NCI-H146 (cell line): Measurements from ENCODE around the gene PHKA1.
"Not testable (repeated sequence)": the region's sequence is repeated elsewhere in the genome, so short reads cannot be mapped to it uniquely, and the experiment has no call there.

ENCODE experiments used
- DNase-seq: peaks from one replicate; lab custom pipeline; 2025; lab: John Stamatoyannopoulos, UW

Gene PHKA1

DNA sequence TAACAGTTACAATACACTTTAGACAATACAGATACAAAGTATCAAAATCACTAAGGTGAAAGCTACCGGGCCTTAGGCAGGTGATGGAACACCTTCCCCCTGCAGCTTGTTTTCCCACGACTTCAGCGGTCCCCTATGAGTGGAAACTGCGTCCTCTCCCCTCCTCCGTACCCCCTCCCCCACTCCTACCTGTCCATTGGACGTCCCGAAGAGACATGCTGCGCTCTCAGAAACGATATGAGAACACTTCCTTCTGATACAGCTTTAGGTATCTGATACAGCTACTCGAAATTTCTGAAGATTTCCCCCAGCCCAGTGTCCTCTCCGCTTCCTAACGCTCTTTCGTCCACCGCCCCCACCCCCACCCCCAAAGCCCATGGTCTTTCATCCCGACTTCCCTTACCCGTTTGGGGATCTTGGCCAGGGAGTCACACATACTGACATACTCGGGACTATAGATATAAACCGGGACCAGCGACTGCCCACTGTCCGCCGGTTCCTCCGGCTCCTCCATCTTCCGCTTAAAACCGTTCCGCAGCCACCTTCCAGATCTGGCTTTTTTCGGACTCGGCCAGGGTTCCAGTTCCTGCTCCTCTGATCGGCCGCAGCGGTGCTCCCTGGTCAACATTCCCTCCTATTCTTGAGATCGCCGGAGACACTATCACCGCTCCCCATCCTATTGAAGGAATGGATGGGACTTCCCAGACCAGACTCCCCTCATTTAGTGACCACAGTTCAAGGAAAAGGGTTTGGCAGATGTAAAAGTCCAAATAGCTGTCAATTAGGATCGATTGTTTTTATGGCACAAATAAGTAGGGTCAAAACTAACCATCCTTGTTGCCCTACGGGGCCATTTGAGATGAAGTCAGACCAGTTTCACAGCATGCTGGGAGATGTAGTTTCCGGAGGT is 141.6 kb downstream of the PHKA1 start, which contains the start of gene HDAC8:
Gene HDAC8 (minus strand): TSS at position 596 of the 910 bp plus-strand sequence. CDS start 82 bp downstream, at position 514.
- peak; percentile 75 for DNase-seq

DNA sequence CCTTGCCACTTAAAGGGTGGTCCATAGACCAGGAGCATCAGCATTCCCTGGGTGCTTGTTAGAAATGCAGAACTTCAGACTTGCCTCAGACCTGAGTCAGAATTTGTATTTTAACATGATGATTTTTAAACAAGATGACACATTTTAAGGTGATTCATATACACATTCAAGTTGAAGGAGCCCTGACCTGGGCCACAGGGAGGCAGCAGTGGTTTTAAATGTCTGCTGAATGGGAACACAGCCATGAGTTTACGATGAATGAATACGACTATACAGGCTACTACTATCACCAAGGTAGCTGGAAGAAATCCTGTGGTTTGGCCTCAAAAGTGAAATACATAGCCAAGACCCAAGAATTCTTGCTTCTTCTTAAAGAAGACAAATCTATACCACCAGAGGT is 144.3 kb downstream of the PHKA1 start:
- no peak for DNase-seq

DNA sequence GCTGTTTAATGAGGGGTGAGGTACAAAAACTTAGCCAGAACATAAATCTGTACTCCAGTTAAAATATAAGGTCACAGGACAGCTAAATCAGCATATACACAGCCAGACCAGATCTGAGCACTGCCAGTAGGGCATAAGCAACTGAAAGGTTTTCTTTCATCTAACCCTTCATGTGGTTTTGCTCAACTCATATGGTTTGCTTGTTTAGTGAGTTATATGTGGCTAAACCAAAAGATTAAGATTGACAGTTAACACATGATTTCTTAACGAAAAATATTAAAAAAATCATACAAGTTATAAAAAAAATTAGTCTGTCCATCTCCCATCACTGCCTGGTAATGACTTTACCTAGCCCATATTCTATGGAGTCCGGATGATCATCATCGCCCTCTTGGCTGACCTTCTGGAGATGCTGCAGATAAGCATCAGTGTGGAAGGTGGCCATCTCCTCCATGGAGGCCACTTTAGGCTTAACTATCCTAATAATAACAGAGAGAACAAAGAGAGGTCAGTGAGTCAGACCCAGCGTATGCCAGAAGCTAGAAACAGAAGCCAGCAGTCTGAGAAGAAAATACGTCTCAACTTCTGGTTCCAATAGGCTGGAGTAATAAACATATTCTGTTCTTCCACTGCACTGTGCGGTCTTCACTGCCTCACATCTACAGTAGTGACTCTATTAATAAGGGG is 145.6 kb downstream of the PHKA1 start:
- no peak for DNase-seq

DNA sequence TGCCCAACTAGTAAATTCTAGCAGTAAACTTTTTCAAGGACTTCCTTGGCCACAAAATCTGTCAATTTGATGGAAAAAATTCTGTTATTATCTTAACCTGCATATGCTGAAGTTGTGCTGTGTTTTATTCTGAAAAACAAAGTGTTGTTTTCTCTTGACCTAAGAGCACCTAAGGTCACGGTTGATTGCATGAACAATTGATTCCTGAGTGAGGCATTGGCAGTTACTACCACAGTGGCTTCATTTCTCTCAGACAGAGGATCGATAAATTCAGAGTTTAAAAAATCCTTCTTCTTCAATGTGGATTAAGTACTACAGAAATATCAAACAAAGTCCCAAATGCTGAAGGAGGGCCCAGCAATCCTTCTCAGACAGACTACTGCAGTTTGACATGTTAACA is 147.7 kb downstream of the PHKA1 start:
- DNase-seq: no peak

DNA sequence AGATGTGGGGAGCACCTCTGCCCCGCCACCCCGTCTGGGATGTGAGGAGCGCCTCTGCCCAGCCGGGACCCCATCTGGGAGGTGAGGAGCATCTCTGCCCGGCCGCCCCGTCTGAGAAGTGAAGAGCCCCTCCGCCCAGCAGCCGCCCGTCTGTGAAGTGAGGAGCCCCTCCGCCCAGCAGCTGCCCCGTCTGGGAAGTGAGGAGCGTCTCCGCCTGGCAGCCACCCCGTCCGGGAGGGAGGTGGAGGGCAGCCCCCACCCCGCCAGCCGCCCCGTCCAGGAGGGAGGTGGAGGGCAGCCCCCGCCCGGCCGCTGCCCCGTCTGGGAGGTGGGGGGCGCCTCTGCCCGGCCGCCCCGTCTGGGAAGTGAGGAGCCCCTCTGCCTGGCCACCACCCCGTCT is 154.5 kb downstream of the PHKA1 start:
- not testable (repeated sequence) for DNase-seq

DNA sequence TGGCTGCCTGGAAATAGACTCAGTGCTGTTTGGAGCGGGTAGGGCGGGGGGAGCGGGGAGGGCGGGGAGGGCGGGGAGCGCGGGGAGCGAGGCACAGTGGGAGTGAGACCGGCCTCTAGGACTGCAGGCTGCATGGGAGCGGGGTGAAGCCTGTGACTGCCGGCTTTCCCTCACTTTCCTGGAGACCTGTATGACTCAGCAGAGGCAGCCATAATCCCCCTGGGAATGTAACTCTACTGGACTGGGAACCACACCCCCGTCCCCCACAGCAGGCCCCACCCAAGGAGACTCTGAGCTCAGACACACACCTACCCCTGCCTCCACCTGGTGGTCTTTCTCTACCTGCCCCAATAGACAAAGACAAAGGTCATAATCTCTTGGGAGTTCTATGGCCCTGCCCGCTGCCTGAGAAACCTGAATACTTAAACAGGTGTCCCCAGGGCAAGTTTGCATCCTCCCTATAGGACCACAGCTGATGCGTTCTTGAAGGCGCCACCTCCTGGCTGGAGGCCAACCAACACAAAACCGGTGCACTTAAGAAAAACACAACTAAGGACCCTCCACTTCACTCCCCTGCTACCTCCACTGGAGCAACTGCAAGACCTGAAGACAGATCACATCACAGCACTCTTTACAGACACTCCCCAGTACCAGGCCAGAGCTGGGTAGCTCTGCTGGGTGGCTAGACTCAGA is 159.5 kb downstream of the PHKA1 start:
- DNase-seq: no peak

DNA sequence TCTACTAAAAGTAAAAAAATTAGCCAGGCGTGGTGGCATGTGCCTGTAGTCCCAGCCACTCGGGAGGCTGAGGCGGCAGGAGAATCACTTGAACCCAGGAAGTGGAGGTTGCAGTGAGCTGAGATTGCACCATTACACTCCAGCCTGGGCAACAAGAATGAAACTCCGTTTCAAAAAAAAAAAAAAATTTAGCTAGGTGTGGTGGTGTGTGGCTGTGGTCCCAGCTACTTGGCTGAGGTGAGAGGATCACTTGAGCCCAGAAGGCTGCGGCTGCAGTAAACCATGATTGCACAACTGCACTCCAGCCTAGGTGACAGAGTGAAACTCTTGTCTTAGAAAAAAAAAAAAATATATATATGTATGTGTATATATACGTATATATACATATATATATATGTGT is 161.7 kb downstream of the PHKA1 start:
- DNase-seq: not testable (repeated sequence)

DNA sequence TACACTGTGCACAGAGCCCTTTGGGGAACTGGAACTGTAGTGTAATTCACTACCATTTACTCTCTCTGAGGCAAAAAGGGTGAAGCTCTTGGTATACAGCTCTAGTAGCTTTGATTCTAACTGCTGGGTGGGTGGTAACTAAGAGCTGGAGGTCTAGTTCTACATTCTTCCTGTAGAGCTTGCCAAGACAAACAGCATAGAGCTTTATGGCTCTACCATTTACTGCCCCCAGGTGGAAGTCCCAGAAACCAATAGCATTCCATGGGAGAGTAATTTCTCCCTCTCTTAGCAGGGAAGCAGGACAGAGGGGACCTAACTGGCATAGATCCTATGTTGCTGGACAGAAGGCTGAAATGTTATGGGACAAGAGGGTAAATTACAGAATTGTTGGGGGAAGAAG is 168.1 kb downstream of the PHKA1 start:
- DNase-seq: no peak

DNA sequence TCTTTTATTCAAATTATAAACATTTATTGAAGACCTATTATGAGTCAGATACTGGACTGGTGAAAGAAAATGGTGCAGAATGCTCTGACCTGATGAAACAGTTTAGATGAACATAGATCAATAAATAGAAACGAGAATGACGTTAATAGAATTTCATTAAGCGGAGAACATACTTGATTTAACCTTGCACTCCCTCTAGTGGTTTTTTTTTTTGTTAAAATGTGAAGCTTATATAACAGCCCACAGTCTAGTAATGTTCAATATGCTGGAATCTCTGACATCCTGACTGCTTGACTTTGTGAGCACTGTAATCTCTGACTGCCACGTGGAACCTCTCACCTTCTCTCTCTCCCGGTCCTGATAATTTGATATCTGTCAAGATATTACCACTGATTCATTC is 173.8 kb downstream of the PHKA1 start:
- peak; percentile 23 for DNase-seq

DNA sequence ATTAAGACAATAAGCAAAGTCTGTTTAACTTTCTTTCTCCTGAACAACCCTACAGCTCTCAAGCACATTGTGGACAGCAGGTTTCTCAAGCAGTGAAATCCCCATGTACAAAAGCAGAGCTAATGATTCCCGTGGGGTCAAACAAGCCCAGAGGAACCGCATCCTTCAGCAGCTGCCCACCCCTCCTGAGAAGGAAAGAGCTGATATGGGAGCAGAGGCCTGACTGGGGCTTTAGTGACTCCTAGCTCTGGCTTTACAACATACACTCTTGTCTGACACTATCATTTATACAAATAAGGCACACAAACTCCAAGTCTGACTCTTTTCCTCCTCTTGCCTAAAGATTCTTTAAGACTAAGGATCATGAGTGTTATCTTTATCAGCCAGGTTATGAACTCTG is 174.3 kb downstream of the PHKA1 start:
- DNase-seq: no peak

DNA sequence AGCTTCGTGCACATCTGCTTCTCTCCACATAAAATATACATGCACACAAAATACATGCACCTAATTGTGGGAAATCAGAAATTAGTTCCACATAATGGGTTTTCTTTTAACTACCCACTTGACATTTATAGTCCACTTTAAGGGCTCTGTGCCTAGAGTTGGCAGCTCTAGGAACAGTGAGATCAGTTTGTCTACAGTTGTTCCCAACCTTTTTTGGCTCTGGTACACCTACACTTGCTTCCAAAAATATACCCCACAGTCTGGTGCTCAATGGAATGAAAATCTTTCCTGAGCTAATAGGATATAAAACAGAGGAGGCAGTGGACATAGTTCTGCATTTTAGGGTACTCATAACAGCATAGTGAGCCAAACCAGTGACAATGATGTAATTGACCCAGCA is 177.6 kb downstream of the PHKA1 start:
- DNase-seq: no peak

DNA sequence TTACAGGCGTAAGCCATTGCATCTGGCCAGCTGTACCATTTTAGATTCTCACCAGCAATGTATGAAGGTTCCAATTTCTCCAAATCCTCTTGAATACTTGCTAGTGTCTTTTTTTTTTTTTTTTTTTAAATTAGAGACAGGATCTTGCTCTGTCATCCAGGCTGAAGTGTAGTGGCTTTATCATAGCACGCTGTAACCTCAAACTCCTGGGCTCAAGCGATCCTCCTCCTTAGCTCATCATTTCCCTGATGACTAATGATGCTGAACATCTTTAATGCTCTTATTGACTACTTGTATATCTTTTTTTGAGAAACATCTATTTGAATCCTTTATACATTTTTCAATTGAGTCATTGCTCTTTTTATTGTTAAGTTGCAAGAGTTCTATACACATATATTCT is 181.7 kb downstream of the PHKA1 start:
- DNase-seq: no peak
